HG03457 (cell line): ENCODE results near the gene SSBP3.
"Not testable (repeated sequence)": the region's sequence is repeated elsewhere in the genome, so short reads cannot be mapped to it uniquely, and the experiment has no call there.

Experiments used
- ATAC-seq: cut with Tn5 transposase; IDR thresholded peaks from one replicate; pipeline ENCODE4 v1.9.1; 2021; ENCODE audit warnings: moderate number of reproducible peaks; ENCODE audit not compliant: unreplicated experiment

The SSBP3 gene

DNA sequence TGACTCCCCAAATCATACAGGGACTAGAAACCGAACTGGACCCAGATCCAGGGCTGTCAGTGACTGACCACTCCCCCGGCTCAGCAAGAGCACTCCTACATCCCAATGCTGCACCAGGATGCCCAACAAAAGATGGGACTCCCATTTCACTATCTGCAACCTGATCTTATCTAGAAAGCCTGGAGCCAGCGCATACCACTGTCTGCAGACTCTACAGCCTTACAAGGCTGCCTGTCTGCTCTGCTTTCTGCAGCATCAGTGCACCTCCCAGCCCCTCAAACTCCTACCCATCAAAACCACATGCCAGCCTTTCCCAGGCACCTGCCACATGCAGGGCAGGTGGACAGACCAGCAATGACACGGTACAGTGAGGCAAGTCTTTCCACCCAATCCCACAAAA lies 52.2 kb downstream of the SSBP3 start:
- ATAC-seq, result no peak

DNA sequence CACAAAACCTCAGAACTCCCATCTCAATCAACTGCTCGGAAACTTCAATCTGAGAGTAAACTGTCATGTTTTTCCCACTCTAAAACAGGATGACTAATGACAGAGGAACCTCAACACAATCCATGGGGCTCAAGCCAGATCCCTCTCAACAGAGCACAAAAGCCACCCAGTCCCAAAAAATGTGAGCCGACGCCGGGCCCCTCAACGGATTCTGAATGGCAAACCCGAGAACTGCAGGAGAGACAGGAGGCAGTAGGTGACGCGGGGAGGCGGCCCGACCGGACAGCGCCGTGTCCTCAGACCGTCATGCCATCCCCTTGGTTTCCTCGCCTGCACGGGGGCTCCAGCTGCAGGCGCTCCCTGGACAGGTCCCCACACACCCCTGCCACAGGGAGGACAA lies 53.4 kb downstream of the SSBP3 start:
- ATAC-seq, result no peak

DNA sequence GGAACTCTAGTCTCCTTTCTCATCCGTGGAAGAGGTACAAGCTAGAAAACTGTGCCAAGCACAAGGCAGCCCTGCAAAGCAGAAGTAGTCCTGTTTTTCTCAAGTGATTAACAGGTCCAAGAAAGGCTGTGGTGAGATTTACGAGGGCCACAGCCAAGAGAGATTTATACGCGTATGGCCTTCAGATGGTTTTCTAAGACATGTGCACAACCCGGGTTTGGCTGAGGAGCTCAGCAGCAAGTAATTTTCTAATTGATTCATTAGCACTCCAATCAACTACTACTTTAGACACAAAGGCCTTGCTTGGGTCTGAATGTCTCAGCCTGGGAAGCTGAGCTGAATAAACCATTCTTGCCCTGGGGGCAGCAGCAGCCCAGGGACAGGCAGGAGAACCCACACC lies 55.8 kb downstream of the SSBP3 start:
- no peak for ATAC-seq

- ATAC-seq, result no peak
These were observed 57.5 kb downstream of the SSBP3 start for GRCh38 chr1:54348700-54349021.

- no peak for ATAC-seq
These were observed 58.1 kb downstream of the SSBP3 start for GRCh38 chr1:54347955-54348699.

GRCh38 chr1:54347261-54347954 lies 58.8 kb downstream of the SSBP3 start:
- no peak for ATAC-seq

- not testable (repeated sequence) for ATAC-seq
These were observed 60.6 kb downstream of the SSBP3 start for GRCh38 chr1:54345548-54345947.

GRCh38 chr1:54345116-54345515 lies 61.1 kb downstream of the SSBP3 start:
- no peak for ATAC-seq

- ATAC-seq, result no peak
These were observed 63.2 kb downstream of the SSBP3 start for GRCh38 chr1:54342742-54343687.

DNA sequence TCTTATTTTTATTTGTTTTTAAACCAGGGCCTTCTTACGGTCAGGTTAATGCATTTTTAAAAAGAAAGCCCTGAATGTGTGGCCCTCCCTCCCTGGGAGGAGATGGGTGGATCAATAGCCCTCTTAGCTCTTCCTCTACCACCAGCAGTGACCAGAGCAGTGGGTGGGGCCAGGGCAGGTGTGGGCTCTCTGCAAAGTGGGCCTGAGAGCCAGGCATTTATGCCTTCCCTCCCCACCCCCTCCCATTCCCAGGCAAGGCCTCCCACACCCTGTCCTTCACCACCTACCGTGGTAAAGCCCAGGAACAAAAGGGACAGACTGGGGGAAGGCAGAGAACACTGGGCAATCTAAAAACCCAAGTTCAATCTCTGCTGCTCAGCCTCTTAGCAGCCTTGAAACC lies 63.9 kb downstream of the SSBP3 start:
- no peak for ATAC-seq

DNA sequence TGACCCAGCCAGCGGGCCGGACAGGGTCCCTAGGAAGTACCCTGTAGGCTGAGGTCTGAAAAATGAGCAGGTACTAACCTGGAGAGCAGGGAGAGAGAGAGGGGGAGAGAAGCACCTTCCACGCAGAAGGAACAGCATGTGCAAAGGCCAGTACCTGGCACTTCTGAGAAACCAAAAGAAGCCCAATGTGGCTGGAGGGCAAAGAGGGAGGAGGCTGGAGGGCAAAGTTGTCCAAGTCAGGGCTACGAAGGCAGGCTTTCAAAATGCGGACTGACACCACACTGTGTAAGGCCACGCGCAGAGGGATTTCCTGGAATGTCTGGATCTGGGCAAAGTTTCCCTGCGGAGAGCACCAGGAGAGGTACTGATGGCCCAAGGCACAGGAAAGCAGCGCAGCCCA lies 64.4 kb downstream of the SSBP3 start:
- ATAC-seq, result no peak

GRCh38 chr1:54340878-54341277 lies 65.3 kb downstream of the SSBP3 start:
- no peak for ATAC-seq

DNA sequence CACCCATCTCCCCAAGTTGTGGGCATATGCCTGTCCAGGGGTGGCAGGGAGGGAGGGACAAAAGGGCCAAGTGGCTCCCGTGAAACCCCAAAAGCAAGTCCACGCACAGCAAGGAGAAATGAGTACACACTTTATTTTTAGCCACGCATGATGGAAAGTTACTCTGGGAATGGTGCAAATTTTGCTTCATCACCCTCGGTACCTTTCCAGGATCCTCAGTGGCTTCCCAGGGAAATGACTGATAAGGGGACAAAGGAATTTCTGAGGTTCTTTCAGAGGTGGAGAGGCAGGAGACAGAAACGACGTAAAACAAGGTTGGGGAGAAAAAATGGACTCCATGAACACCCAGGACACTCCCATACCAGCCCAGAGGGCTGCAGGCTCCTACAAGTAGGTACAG lies 65.8 kb downstream of the SSBP3 start:
- no peak for ATAC-seq

DNA sequence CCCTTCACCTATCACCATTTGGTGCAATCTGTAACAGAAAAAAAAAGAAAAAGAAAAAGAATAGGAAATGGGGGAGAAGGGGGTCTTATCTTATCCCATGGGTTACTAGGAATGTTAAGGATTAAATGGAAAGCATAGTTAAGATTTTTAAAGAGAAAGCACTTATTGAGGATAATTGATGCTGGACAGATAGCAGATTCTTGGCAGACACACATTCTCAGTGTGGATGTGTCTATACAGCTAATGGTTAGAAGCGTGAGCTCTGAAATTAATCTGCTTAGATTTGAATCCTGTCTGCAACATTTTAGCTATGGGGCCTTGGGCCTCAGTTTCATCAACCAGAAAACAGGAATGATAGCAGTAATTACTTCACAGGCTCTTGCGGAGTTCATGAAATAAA lies 67.1 kb downstream of the SSBP3 start:
- no peak for ATAC-seq

DNA sequence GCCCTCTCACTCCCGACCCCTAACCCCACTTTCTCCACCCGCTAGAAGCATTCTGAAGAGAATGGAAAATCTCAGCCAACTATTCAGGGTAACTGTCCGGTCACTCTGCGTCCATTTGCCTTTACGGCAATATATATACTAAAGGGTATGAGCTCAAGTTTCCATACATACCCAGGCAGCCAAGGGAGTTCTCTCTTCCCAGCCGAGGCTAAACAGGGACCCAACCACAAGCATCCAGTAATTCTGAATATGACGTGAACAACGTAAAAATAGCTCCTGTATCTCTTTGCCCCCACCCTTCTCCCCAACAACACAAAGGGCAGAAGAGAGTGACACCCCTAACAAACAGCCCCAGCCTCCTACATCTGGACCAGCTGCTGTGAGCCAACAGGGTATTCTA lies 67.7 kb downstream of the SSBP3 start:
- no peak for ATAC-seq

DNA sequence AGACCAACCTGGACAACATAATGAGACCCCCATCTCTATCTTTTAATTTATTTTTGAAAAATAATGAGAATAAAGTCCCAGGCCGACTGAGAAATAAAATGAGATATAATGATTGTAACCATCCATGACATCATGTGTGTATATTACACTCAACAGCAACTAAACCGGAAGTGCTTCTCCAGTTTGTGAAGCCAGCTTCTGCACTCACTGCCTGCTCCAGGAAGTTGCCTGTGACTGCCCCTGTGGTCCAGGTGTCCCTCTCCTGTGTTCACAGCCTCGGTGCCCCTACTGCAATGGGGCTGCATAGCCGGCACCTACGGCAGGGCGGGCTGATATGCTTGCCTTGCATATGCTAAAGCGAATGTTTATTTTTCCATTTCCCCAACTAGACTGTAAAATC lies 68.3 kb downstream of the SSBP3 start:
- ATAC-seq, result no peak

- no peak for ATAC-seq
These were observed 69.2 kb downstream of the SSBP3 start for GRCh38 chr1:54337034-54337433.

- no peak for ATAC-seq
These were observed 70.1 kb downstream of the SSBP3 start for GRCh38 chr1:54336116-54336515.

- no peak for ATAC-seq
These were observed 70.5 kb downstream of the SSBP3 start for GRCh38 chr1:54335755-54336108.

- ATAC-seq, result no peak
These were observed 71.0 kb downstream of the SSBP3 start for GRCh38 chr1:54335011-54335754.
